Cerebellar cortex (tissue), 1 donor: ENCODE results near the gene STEAP4.
"Not testable (repeated sequence)": the region's sequence is repeated elsewhere in the genome, so short reads cannot be mapped to it uniquely, and the experiment has no call there.

Experiments used
- DNase-seq: peaks from one replicate; pipeline ENCODE4 v3.0.0-alpha.2; 2015; ENCODE audit warnings: low spot score

The STEAP4 gene

GRCh38 chr7:88312061-88312663 lies 5.5 kb upstream of the STEAP4 start:
- DNase-seq: no peak

- peak; percentile 37 for DNase-seq
Observed at GRCh38 chr7:88311675-88312036, 5.0 kb upstream of the STEAP4 start.

- DNase-seq: peak; percentile 18
Observed at GRCh38 chr7:88310956-88311674, 4.4 kb upstream of the STEAP4 start.

GRCh38 chr7:88309819-88310218 lies 3.1 kb upstream of the STEAP4 start:
- no peak for DNase-seq

- DNase-seq: no peak
Observed at GRCh38 chr7:88307823-88308222, 1.1 kb upstream of the STEAP4 start.

GRCh38 chr7:88307412-88307811 lies 718 bp upstream of the STEAP4 start:
- no peak for DNase-seq

GRCh38 chr7:88305044-88305443 lies 1.6 kb downstream of the STEAP4 start:
- no peak for DNase-seq

- DNase-seq: no peak
Observed at GRCh38 chr7:88302486-88302885, 4.2 kb downstream of the STEAP4 start.

- no peak for DNase-seq
Observed at GRCh38 chr7:88301924-88302323, 4.8 kb downstream of the STEAP4 start.

GRCh38 chr7:88300401-88300945 lies 6.2 kb downstream of the STEAP4 start:
- DNase-seq: peak; percentile 54

GRCh38 chr7:88299126-88299525 lies 7.6 kb downstream of the STEAP4 start:
- peak; percentile 57 for DNase-seq

GRCh38 chr7:88293866-88294265 lies 12.8 kb downstream of the STEAP4 start:
- DNase-seq: no peak

GRCh38 chr7:88291398-88292173 lies 15.1 kb downstream of the STEAP4 start:
- DNase-seq: no peak

- DNase-seq: no peak
Observed at GRCh38 chr7:88290491-88290890, 16.2 kb downstream of the STEAP4 start.

- DNase-seq: no peak
Observed at GRCh38 chr7:88289564-88290025, 17.1 kb downstream of the STEAP4 start.

- DNase-seq: no peak
Observed at GRCh38 chr7:88281749-88282148, 24.9 kb downstream of the STEAP4 start.

GRCh38 chr7:88280801-88281200 lies 25.9 kb downstream of the STEAP4 start:
- no peak for DNase-seq

- no peak for DNase-seq
Observed at GRCh38 chr7:88279323-88279722, 27.4 kb downstream of the STEAP4 start.

GRCh38 chr7:88278881-88279280 lies 27.8 kb downstream of the STEAP4 start:
- no peak for DNase-seq

- DNase-seq: no peak
Observed at GRCh38 chr7:88276605-88277153, 30.0 kb downstream of the STEAP4 start.

GRCh38 chr7:88274856-88275255 lies 31.8 kb downstream of the STEAP4 start:
- DNase-seq: not testable (repeated sequence)

- no peak for DNase-seq
Observed at GRCh38 chr7:88269586-88269985, 37.1 kb downstream of the STEAP4 start.
